Ishikawa (cell line): ENCODE data around the gene CHN2.

Experiments
- CEBPB ChIP-seq: IDR thresholded peaks from 2 replicates; pipeline ENCODE4 v1.6.1; 2012
- CREB1 ChIP-seq: IDR thresholded peaks from 2 replicates; pipeline ENCODE4 v1.6.1; 2012; ENCODE audit warnings: low read depth
- EGR1 ChIP-seq: IDR thresholded peaks from 2 replicates; pipeline ENCODE4 v1.6.1; 2012
- EP300 ChIP-seq: IDR thresholded peaks from 2 replicates; pipeline ENCODE4 v1.6.1; 2012; ENCODE audit warnings: borderline replicate concordance
- FOXM1 ChIP-seq: IDR thresholded peaks from 2 replicates; pipeline ENCODE4 v1.6.1; 2012; ENCODE audit warnings: low read depth, borderline replicate concordance
- MAX ChIP-seq: IDR thresholded peaks from 2 replicates; pipeline ENCODE4 v1.6.1; 2012
- NFIC ChIP-seq: IDR thresholded peaks from 2 replicates; pipeline ENCODE4 v1.6.1; 2012
- RAD21 ChIP-seq: IDR thresholded peaks from 2 replicates; pipeline ENCODE4 v1.6.1; 2012; ENCODE audit warnings: low read depth
- REST ChIP-seq: IDR thresholded peaks from 2 replicates; pipeline ENCODE4 v1.6.1; 2012; ENCODE audit warnings: low read depth, mild to moderate bottlenecking
- TAF1 ChIP-seq: IDR thresholded peaks from 2 replicates; pipeline ENCODE4 v1.6.1; 2012; ENCODE audit warnings: low read depth, mild to moderate bottlenecking
- TCF12 ChIP-seq: IDR thresholded peaks from 2 replicates; pipeline ENCODE4 v1.6.1; 2012; ENCODE audit warnings: low read depth
- TEAD4 ChIP-seq: IDR thresholded peaks from 2 replicates; pipeline ENCODE4 v1.6.1; 2012
- USF1 ChIP-seq: IDR thresholded peaks from 2 replicates; pipeline ENCODE4 v1.6.1; 2012
- YY1 ChIP-seq: IDR thresholded peaks from 2 replicates; pipeline ENCODE4 v1.6.1; 2012; ENCODE audit warnings: low read depth
- ZBTB7A ChIP-seq: IDR thresholded peaks from 2 replicates; pipeline ENCODE4 v1.6.1; 2012; ENCODE audit warnings: low read depth

The CHN2 gene

GRCh38 chr7:29276199-29276598 is 81.6 kb downstream of the CHN2 start:
- no peak for TF ChIP-seq CEBPB
- TF ChIP-seq EP300, result no peak
- no peak for TF ChIP-seq NFIC
- TF ChIP-seq EGR1, result no peak
- TF ChIP-seq YY1, result no peak

- TF ChIP-seq RAD21 (no peak), MAX (no peak), REST (no peak), EGR1 (no peak), CEBPB (no peak), FOXM1 (no peak), EP300 (no peak), CREB1 (no peak), USF1 (no peak)
Observed at GRCh38 chr7:29276806-29277205, 82.2 kb downstream of the CHN2 start.

GRCh38 chr7:29277436-29278215 is 83.1 kb downstream of the CHN2 start:
- TF ChIP-seq REST (no peak), TCF12 (no peak), CEBPB (no peak), TAF1 (no peak), YY1 (no peak), FOXM1 (no peak), TEAD4 (no peak), USF1 (no peak)

GRCh38 chr7:29278337-29279069 is 83.9 kb downstream of the CHN2 start:
- TF ChIP-seq TAF1 (no peak), ZBTB7A (no peak), USF1 (no peak), REST (no peak), TCF12 (no peak), RAD21 (no peak), CEBPB (no peak), YY1 (no peak), EGR1 (no peak), NFIC (no peak), EP300 (no peak), MAX (no peak), CREB1 (no peak)
